Ishikawa (cell line): ENCODE results near the gene CACNA2D3.

ENCODE experiments used
- EP300 ChIP-seq: IDR thresholded peaks from 2 replicates; pipeline ENCODE4 v1.6.1; 2012; ENCODE audit warnings: borderline replicate concordance
- FOXM1 ChIP-seq: IDR thresholded peaks from 2 replicates; pipeline ENCODE4 v1.6.1; 2012; ENCODE audit warnings: low read depth, borderline replicate concordance
- NFIC ChIP-seq: IDR thresholded peaks from 2 replicates; pipeline ENCODE4 v1.6.1; 2012
- ZBTB7A ChIP-seq: IDR thresholded peaks from 2 replicates; pipeline ENCODE4 v1.6.1; 2012; ENCODE audit warnings: low read depth
- TF ChIP-seq, protein P1 (sequence below): IDR thresholded peaks from 2 replicates; pipeline ENCODE4 v1.6.1; 2012; ENCODE audit warnings: low read depth, mild to moderate bottlenecking

GRCh38 chr3:54122324-54123002 is at the start of gene CACNA2D3:
- TF ChIP-seq EP300 = no peak
- TF ChIP-seq FOXM1 = no peak
- TF ChIP-seq, protein P1, sequence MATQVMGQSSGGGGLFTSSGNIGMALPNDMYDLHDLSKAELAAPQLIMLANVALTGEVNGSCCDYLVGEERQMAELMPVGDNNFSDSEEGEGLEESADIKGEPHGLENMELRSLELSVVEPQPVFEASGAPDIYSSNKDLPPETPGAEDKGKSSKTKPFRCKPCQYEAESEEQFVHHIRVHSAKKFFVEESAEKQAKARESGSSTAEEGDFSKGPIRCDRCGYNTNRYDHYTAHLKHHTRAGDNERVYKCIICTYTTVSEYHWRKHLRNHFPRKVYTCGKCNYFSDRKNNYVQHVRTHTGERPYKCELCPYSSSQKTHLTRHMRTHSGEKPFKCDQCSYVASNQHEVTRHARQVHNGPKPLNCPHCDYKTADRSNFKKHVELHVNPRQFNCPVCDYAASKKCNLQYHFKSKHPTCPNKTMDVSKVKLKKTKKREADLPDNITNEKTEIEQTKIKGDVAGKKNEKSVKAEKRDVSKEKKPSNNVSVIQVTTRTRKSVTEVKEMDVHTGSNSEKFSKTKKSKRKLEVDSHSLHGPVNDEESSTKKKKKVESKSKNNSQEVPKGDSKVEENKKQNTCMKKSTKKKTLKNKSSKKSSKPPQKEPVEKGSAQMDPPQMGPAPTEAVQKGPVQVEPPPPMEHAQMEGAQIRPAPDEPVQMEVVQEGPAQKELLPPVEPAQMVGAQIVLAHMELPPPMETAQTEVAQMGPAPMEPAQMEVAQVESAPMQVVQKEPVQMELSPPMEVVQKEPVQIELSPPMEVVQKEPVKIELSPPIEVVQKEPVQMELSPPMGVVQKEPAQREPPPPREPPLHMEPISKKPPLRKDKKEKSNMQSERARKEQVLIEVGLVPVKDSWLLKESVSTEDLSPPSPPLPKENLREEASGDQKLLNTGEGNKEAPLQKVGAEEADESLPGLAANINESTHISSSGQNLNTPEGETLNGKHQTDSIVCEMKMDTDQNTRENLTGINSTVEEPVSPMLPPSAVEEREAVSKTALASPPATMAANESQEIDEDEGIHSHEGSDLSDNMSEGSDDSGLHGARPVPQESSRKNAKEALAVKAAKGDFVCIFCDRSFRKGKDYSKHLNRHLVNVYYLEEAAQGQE = no peak
- no peak for TF ChIP-seq ZBTB7A
- no peak for TF ChIP-seq NFIC
